GM18873 (cell line): Measurements from ENCODE around the gene DET1.
"Not testable (repeated sequence)": the region's sequence is repeated elsewhere in the genome, so short reads cannot be mapped to it uniquely, and the experiment has no call there.

Experiments used
- ATAC-seq: cut with Tn5 transposase; IDR thresholded peaks from one replicate; pipeline ENCODE4 v1.9.1; 2021; ENCODE audit warnings: mild to moderate bottlenecking, moderate library complexity, moderate number of reproducible peaks; ENCODE audit not compliant: unreplicated experiment, low FRiP score

DET1 gene

GRCh38 chr15:88469321-88469720 is 77.2 kb downstream of the DET1 start:
- no peak for ATAC-seq

- not testable (repeated sequence) for ATAC-seq
These were observed 77.8 kb downstream of the DET1 start for GRCh38 chr15:88468721-88469120.

GRCh38 chr15:88467935-88468528 is 78.4 kb downstream of the DET1 start:
- ATAC-seq: peak; percentile 5

- peak; percentile 81 for ATAC-seq
These were observed 79.2 kb downstream of the DET1 start, which contains the start of the genes MRPL46 and MRPS11 for GRCh38 chr15:88467073-88467934. Gene MRPL46, minus strand, starts transcription at chr15:88467388. Its CDS starts 11 bp downstream, at chr15:88467377. Gene MRPS11, plus strand, starts transcription at chr15:88467708. Its CDS starts 10 bp downstream, at chr15:88467718.

GRCh38 chr15:88465633-88466224 is 80.8 kb downstream of the DET1 start:
- ATAC-seq: no peak

- no peak for ATAC-seq
These were observed 82.5 kb downstream of the DET1 start for GRCh38 chr15:88463870-88464532.
